ENCODE results near the gene ARID4B.
"Not testable (repeated sequence)": the region's sequence is repeated elsewhere in the genome, so short reads cannot be mapped to it uniquely, and the experiment has no call there.

ARID4B gene

GRCh38 chr1:235160383-235160956 lies 167.5 kb downstream of the ARID4B start:
- no peak for DNase-seq (ENCODE audit: low spot score)

GRCh38 chr1:235159930-235160329 lies 168.0 kb downstream of the ARID4B start:
- not testable (repeated sequence) for DNase-seq (ENCODE audit: low spot score)

- DNase-seq (ENCODE audit: low spot score) = not testable (repeated sequence)
These were observed 168.7 kb downstream of the ARID4B start for GRCh38 chr1:235159284-235159683.

GRCh38 chr1:235158680-235159079 lies 169.3 kb downstream of the ARID4B start:
- DNase-seq (ENCODE audit: low spot score) = no peak

- no peak for DNase-seq (ENCODE audit: low spot score)
These were observed 170.8 kb downstream of the ARID4B start for GRCh38 chr1:235157150-235157549.

- no peak for DNase-seq (ENCODE audit: low spot score)
These were observed 171.2 kb downstream of the ARID4B start for GRCh38 chr1:235156740-235157139.

GRCh38 chr1:235156265-235156664 lies 171.7 kb downstream of the ARID4B start:
- DNase-seq (ENCODE audit: low spot score) = no peak

GRCh38 chr1:235152235-235152634 lies 175.7 kb downstream of the ARID4B start:
- no peak for DNase-seq (ENCODE audit: low spot score)

- DNase-seq (ENCODE audit: low spot score) = no peak
These were observed 176.9 kb downstream of the ARID4B start for GRCh38 chr1:235151033-235151432.

- no peak for DNase-seq (ENCODE audit: low spot score)
These were observed 178.2 kb downstream of the ARID4B start for GRCh38 chr1:235149824-235150223.

- no peak for DNase-seq (ENCODE audit: low spot score)
These were observed 180.7 kb downstream of the ARID4B start for GRCh38 chr1:235147269-235147668.

- DNase-seq (ENCODE audit: low spot score) = no peak
These were observed 182.3 kb downstream of the ARID4B start for GRCh38 chr1:235145639-235146038.

GRCh38 chr1:235142991-235143390 lies 185.0 kb downstream of the ARID4B start:
- no peak for DNase-seq (ENCODE audit: low spot score)

GRCh38 chr1:235139315-235139714 lies 188.7 kb downstream of the ARID4B start:
- DNase-seq (ENCODE audit: low spot score) = no peak

- no peak for DNase-seq (ENCODE audit: low spot score)
These were observed 189.2 kb downstream of the ARID4B start for GRCh38 chr1:235138821-235139220.

GRCh38 chr1:235136111-235136510 lies 191.9 kb downstream of the ARID4B start:
- DNase-seq (ENCODE audit: low spot score) = no peak

- no peak for DNase-seq (ENCODE audit: low spot score)
These were observed 193.8 kb downstream of the ARID4B start for GRCh38 chr1:235134171-235134570.

GRCh38 chr1:235133086-235133485 lies 194.9 kb downstream of the ARID4B start:
- no peak for DNase-seq (ENCODE audit: low spot score)

GRCh38 chr1:235131961-235132360 lies 196.0 kb downstream of the ARID4B start:
- DNase-seq (ENCODE audit: low spot score) = no peak

GRCh38 chr1:235130766-235131270 lies 197.2 kb downstream of the ARID4B start:
- DNase-seq (ENCODE audit: low spot score) = no peak

GRCh38 chr1:235129774-235130570 lies 198.0 kb downstream of the ARID4B start:
- no peak for DNase-seq (ENCODE audit: low spot score)

- peak; percentile 99 for DNase-seq (ENCODE audit: low spot score)
These were observed 199.3 kb downstream of the ARID4B start, which contains the start of gene TOMM20 for GRCh38 chr1:235128456-235129328. TOMM20 (minus strand) TSS chr1:235128837; CDS start chr1:235128715, 122 bp downstream.
